NCI-H446 (cell line): ENCODE results near the gene DPYSL3.
"Not testable (repeated sequence)": the region's sequence is repeated elsewhere in the genome, so short reads cannot be mapped to it uniquely, and the experiment has no call there.

Experiments used
- DNase-seq, 2 experiments: peaks; one replicate each; lab custom pipeline; 2025; lab: John Stamatoyannopoulos, UW

The DPYSL3 gene

GRCh38 chr5:147509710-147510651, at the start of gene DPYSL3:
Gene DPYSL3 (minus strand): TSS chr5:147510068. CDS start chr5:147509858, 210 bp downstream.
- peak; percentile 56 to 84 for DNase-seq

- DNase-seq = peak; percentile 52 to 83
Observed at GRCh38 chr5:147558826-147559225, 49.0 kb upstream of the DPYSL3 start.

- DNase-seq = no peak
Observed at GRCh38 chr5:147557876-147558745, 48.2 kb upstream of the DPYSL3 start.

- no peak for DNase-seq
Observed at GRCh38 chr5:147555176-147555575, 45.3 kb upstream of the DPYSL3 start.

GRCh38 chr5:147554261-147554817, 44.5 kb upstream of the DPYSL3 start:
- DNase-seq = no peak

GRCh38 chr5:147553817-147554216, 43.9 kb upstream of the DPYSL3 start:
- DNase-seq = not testable (repeated sequence)

GRCh38 chr5:147552897-147553296, 43.0 kb upstream of the DPYSL3 start:
- DNase-seq = no peak

GRCh38 chr5:147551677-147552076, 41.8 kb upstream of the DPYSL3 start:
- DNase-seq = no peak

GRCh38 chr5:147547730-147548129, 37.9 kb upstream of the DPYSL3 start:
- no peak for DNase-seq

GRCh38 chr5:147544556-147544955, 34.7 kb upstream of the DPYSL3 start:
- DNase-seq = no peak

- peak in 1 of 2 experiments; percentile 71 for DNase-seq
Observed at GRCh38 chr5:147539053-147539452, 29.2 kb upstream of the DPYSL3 start.

GRCh38 chr5:147538236-147538635, 28.4 kb upstream of the DPYSL3 start:
- DNase-seq = no peak

- DNase-seq = peak in 1 of 2 experiments; percentile 79
Observed at GRCh38 chr5:147534172-147534951, 24.5 kb upstream of the DPYSL3 start.

- no peak for DNase-seq
Observed at GRCh38 chr5:147532156-147532555, 22.3 kb upstream of the DPYSL3 start.

- peak in 1 of 2 experiments; percentile 69 for DNase-seq
Observed at GRCh38 chr5:147530530-147531389, 20.9 kb upstream of the DPYSL3 start.

- no peak for DNase-seq
Observed at GRCh38 chr5:147523069-147523468, 13.2 kb upstream of the DPYSL3 start.

- DNase-seq = peak in 1 of 2 experiments; percentile 58
Observed at GRCh38 chr5:147522435-147522834, 12.6 kb upstream of the DPYSL3 start.

GRCh38 chr5:147520450-147520849, 10.6 kb upstream of the DPYSL3 start:
- DNase-seq = no peak

- DNase-seq = peak; percentile 46 to 49
Observed at GRCh38 chr5:147519380-147519779, 9.5 kb upstream of the DPYSL3 start.

GRCh38 chr5:147517383-147517782, 7.5 kb upstream of the DPYSL3 start:
- DNase-seq = no peak
